ENCODE measurements around the gene NTN1.

DNA sequence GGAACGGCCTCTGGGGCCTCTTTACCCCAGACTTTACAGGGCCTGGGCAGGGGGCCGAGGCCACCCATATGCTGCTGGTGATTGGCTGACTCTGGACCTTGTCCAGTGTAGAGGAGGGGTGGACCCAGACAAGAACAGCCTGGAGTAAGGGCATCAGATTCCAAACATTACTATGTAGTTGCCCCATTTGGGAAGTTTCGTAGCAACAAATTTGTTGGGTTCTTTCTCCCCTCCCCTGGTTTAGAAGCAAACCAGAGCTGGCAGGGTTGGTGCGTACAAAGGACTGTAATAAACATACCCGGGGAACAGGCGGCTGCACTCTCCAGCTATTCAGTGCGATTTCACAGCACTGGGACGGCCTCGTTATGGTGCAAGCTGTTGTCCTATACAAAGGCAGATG, 145.5 kb downstream of the NTN1 start:
- no peak for TF ChIP-seq EZH2phosphoT487 (IDR thresholded peaks at IDR 0.05)
- TF ChIP-seq, protein P1, sequence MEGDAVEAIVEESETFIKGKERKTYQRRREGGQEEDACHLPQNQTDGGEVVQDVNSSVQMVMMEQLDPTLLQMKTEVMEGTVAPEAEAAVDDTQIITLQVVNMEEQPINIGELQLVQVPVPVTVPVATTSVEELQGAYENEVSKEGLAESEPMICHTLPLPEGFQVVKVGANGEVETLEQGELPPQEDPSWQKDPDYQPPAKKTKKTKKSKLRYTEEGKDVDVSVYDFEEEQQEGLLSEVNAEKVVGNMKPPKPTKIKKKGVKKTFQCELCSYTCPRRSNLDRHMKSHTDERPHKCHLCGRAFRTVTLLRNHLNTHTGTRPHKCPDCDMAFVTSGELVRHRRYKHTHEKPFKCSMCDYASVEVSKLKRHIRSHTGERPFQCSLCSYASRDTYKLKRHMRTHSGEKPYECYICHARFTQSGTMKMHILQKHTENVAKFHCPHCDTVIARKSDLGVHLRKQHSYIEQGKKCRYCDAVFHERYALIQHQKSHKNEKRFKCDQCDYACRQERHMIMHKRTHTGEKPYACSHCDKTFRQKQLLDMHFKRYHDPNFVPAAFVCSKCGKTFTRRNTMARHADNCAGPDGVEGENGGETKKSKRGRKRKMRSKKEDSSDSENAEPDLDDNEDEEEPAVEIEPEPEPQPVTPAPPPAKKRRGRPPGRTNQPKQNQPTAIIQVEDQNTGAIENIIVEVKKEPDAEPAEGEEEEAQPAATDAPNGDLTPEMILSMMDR (IDR thresholded peaks at IDR 0.05) = no peak
